ENCODE measurements around the gene RNF144A. TPM values are rescaled to one million over a fixed set of nuclear protein-coding genes. Genes with fewer than 3 reads are reported as not detected.

The RNF144A gene, protein sequence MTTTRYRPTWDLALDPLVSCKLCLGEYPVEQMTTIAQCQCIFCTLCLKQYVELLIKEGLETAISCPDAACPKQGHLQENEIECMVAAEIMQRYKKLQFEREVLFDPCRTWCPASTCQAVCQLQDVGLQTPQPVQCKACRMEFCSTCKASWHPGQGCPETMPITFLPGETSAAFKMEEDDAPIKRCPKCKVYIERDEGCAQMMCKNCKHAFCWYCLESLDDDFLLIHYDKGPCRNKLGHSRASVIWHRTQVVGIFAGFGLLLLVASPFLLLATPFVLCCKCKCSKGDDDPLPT
- 10 to 100 TPM; 27.3 to 47.3 (median 37.4) TPM for total RNA-seq

DNA sequence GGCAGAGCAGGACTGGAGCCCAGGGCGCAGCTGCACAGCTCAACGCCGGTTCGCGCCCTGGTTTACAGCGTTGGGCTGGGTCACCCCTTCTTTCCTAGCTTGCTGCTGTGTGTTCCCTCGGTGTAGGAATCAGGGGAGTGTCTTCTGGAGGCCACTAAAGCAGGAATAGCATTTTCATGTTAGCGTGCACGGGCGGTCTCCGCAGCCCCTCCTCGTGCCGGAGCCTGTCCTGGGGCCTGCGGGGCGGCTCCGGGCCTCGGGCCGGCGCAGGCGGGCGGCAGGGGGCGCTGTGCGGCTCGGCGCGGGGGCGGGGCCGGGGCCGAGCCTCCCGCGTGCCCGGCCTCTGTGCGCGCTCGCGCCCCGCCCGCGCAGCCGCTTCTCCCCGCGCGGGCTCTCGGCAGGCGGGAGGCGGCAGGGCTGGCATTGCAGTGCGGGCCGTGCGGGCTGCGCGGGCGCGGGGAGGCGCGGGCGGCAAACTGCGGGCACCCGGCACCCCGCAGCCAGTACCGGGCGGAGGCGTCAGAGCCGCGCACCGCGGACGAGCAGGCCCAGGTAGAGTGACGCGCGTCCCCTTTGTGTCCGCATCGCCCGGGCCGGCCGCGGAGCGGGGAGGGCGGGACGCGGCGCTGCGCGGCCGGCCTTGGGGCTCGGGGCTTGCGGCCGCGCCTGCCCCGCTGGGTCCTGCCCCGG, at the start of gene RNF144A:
Gene RNF144A (plus strand): TSS at position 342 of the 690 bp plus-strand sequence. CDS start 79,515 bp downstream, outside the sequence.
- peaks cover 0 to 59% (median 6%) of the 10 kb centered on the region in 4 donors for H3K4me1 ChIP-seq

DNA sequence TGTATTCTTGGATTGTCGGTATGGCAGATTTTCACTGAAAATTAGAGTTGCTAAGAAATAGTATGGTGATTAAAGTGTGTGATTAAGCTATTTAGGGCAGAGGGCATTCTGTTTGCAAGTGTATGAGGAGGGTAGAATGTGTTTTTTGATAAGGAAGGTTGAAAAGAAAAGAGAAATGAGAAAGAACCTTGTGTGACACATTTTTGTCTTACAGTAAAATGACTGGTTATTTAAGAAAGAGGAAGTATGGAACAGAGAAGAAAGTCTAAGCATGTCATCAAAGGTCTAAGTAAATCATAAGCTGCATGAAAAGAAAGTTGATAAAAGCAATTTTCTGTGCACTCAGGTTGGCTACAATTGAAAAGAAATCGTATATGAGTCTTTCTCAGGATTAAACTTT, 44.8 kb upstream of the RNF144A start:
- TF ChIP-seq POLR2A (IDR thresholded peaks at IDR 0.05) (no peak), EP300 (IDR thresholded peaks at IDR 0.05) (no peak)
- TF ChIP-seq, protein P1, sequence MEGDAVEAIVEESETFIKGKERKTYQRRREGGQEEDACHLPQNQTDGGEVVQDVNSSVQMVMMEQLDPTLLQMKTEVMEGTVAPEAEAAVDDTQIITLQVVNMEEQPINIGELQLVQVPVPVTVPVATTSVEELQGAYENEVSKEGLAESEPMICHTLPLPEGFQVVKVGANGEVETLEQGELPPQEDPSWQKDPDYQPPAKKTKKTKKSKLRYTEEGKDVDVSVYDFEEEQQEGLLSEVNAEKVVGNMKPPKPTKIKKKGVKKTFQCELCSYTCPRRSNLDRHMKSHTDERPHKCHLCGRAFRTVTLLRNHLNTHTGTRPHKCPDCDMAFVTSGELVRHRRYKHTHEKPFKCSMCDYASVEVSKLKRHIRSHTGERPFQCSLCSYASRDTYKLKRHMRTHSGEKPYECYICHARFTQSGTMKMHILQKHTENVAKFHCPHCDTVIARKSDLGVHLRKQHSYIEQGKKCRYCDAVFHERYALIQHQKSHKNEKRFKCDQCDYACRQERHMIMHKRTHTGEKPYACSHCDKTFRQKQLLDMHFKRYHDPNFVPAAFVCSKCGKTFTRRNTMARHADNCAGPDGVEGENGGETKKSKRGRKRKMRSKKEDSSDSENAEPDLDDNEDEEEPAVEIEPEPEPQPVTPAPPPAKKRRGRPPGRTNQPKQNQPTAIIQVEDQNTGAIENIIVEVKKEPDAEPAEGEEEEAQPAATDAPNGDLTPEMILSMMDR (IDR thresholded peaks at IDR 0.05) = no peak
- Histone ChIP-seq H3K27ac (no peak overlapping the region), H3K4me3 (no peak overlapping the region), H3K36me3 (no peaks in the 10 kb centered on the region), H3K4me1 (peaks cover 0 to 8% (median 2%) of the 10 kb centered on the region in 4 donors), H3K9me3 (no peaks in the 10 kb centered on the region), H3K27me3 (no peaks in the 10 kb centered on the region)
- no peak for DNase-seq (ENCODE audit: low spot score in 2 of 2)
- 74 to 85% methylated on average over 2 of the region's 2 CpGs for WGBS, 2 donors

More for the DNA sequence above, at the start of gene RNF144A:
- peak; percentile 43 to 44 for DNase-seq (ENCODE audit: low spot score in 2 of 2)
- no peaks in the 10 kb centered on the region for H3K36me3 ChIP-seq
- no peaks in the 10 kb centered on the region for H3K27me3 ChIP-seq
- no peaks in the 10 kb centered on the region for H3K9me3 ChIP-seq
- peak within 1 kb of the TSS; percentile 65 to 96 (median 80) for H3K4me3 ChIP-seq
- TF ChIP-seq, protein P1 (IDR thresholded peaks at IDR 0.05) = peak; percentile 45 to 80 (median 69)
- peak; percentile 43 to 55 for TF ChIP-seq POLR2A (IDR thresholded peaks at IDR 0.05)
- TF ChIP-seq EP300 (IDR thresholded peaks at IDR 0.05) = no peak
- 7 to 27% methylated on average over 14 to 50 of the region's 90 CpGs for WGBS, 2 donors
- peak within 1 kb of the TSS; percentile 75 to 92 (median 84) for H3K27ac ChIP-seq

DNA sequence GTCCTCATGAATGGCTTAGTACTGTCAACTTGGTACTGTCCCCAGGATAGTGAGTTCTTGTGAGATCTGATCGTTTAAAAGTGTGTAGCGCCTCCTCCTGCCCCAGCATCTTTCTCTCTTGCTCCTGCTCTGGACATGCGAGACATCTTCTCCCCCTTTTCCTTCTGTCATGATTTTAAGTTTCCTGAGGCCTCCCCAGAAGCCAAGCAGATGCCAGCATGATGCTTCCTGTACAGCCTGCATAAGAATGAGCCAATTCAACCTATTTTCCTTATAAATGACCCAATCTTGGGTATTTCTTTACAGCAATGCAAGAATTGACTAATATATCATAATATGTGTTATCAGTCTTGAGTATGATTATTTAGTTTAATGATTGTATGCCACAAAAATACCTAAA, 43.2 kb upstream of the RNF144A start:
- 95 to 98% methylated on average over 3 of the region's 3 CpGs for WGBS, 2 donors
- no peaks in the 10 kb centered on the region for H3K36me3 ChIP-seq

DNA sequence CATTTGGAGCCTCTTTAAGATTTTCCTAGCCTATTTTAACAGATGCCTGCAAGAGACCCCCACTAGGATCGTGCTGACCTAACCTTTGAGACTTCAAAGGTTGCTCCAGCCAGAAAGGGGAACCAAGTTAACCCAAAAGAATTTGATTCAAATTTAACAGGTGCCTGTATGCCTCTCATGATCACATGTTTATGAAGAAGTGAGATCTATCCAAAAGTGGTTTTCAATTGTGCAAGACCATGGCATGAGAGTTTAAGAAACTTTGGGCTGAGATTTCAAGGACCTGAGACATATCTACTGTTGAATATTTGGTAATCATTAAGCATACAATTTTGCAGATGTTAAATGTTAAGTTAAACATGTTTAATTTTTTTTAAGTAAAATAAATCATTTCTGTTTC, 40.9 kb upstream of the RNF144A start:
- DNase-seq (ENCODE audit: low spot score in 2 of 2) = no peak
- 74 to 87% methylated on average over 1 of the region's 1 CpG for WGBS, 2 donors
- Histone ChIP-seq H3K36me3 (no peaks in the 10 kb centered on the region), H3K27me3 (no peaks in the 10 kb centered on the region), H3K9me3 (no peaks in the 10 kb centered on the region), H3K27ac (no peak overlapping the region), H3K4me1 (peaks cover 0 to 27% (median 13%) of the 10 kb centered on the region in 4 donors), H3K4me3 (no peak overlapping the region)
- TF ChIP-seq, protein P1 (IDR thresholded peaks at IDR 0.05) = no peak
- TF ChIP-seq POLR2A (IDR thresholded peaks at IDR 0.05) (no peak), EP300 (IDR thresholded peaks at IDR 0.05) (no peak)

More for the DNA sequence above, 43.2 kb upstream of the RNF144A start:
- TF ChIP-seq EP300 (IDR thresholded peaks at IDR 0.05) (no peak), POLR2A (IDR thresholded peaks at IDR 0.05) (no peak)
- TF ChIP-seq, protein P1 (IDR thresholded peaks at IDR 0.05) = no peak
- H3K27me3 ChIP-seq = no peaks in the 10 kb centered on the region
- no peak overlapping the region for H3K27ac ChIP-seq
- H3K4me1 ChIP-seq = peaks cover 0 to 19% (median 13%) of the 10 kb centered on the region in 4 donors
- H3K9me3 ChIP-seq = no peaks in the 10 kb centered on the region
- no peak overlapping the region for H3K4me3 ChIP-seq
- DNase-seq (ENCODE audit: low spot score in 2 of 2) = no peak

Data from tibial nerve (tissue), 4 donors.